DND-41 (cell line): ENCODE results near the gene LRRC43.

Experiments
- EZH2 ChIP-seq: IDR thresholded peaks from 3 replicates; pipeline ENCODE4 v1.6.1; 2012; ENCODE audit warnings: borderline replicate concordance, low read depth, mild to moderate bottlenecking, moderate library complexity, low read length, inconsistent platforms; ENCODE audit not compliant: severe bottlenecking
- TF ChIP-seq, protein P1 (sequence below): IDR thresholded peaks from 2 replicates; pipeline ENCODE4 v1.5.1; 2012; ENCODE audit warnings: borderline replicate concordance, low read length, moderate library complexity, mild to moderate bottlenecking; ENCODE audit not compliant: poor library complexity, severe bottlenecking; ENCODE audit errors: extremely low read depth

DNA sequence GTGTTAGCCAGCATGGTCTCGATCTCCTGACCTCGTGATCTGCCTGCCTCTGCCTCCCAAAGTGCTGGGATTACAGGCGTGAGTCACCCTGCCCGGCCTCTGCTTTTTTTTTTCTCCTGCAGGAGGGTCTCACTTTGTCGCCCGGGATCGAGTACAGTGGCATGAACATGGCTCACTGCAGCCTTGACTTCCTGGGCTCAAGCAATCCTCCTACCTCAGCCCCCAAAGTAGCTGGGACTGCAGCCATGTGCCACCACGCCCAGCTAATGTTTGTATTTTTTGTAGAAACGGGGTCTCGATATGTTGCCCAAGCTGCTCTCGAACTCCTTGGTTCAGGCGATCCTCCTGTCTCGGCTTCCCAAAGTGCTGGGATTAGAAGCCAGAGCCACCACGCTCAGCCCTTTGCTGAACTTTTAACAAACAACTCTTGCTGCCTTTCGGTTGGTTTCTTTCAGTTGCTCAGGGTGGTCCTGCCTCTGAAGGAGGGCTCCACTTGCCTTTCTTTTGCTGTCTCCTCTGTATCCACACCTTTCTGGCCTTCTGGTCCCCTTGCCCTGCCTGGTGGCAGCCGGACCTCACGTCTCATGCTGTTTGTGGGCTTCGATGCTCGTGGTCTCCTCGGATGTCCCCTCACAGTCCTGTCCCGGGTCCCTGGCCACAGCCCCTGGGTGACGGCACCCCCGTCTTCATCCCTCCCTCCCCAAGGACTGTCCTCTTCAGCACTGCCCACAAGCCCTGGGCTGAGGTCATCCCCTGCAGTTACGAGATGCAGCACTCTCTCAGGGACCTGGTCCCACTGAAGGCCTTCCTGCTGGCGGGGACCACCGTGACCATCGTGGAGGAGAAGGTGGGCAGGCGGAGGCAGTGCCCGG is 16.8 kb downstream of the LRRC43 start:
- TF ChIP-seq, protein P1, sequence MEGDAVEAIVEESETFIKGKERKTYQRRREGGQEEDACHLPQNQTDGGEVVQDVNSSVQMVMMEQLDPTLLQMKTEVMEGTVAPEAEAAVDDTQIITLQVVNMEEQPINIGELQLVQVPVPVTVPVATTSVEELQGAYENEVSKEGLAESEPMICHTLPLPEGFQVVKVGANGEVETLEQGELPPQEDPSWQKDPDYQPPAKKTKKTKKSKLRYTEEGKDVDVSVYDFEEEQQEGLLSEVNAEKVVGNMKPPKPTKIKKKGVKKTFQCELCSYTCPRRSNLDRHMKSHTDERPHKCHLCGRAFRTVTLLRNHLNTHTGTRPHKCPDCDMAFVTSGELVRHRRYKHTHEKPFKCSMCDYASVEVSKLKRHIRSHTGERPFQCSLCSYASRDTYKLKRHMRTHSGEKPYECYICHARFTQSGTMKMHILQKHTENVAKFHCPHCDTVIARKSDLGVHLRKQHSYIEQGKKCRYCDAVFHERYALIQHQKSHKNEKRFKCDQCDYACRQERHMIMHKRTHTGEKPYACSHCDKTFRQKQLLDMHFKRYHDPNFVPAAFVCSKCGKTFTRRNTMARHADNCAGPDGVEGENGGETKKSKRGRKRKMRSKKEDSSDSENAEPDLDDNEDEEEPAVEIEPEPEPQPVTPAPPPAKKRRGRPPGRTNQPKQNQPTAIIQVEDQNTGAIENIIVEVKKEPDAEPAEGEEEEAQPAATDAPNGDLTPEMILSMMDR, result no peak
- TF ChIP-seq EZH2, result no peak
